ENCODE measurements around the gene MCM10. TPM values are rescaled to one million over a fixed set of nuclear protein-coding genes. Genes with fewer than 3 reads are reported as not detected.

Gene MCM10
- total and polyA plus RNA-seq, 10 of the 15 experiments (the other 5 are each of a cell fraction or from before 2014, with no cell fraction given) = 5.8 to 35.1 (median 23.7) TPM

DNA sequence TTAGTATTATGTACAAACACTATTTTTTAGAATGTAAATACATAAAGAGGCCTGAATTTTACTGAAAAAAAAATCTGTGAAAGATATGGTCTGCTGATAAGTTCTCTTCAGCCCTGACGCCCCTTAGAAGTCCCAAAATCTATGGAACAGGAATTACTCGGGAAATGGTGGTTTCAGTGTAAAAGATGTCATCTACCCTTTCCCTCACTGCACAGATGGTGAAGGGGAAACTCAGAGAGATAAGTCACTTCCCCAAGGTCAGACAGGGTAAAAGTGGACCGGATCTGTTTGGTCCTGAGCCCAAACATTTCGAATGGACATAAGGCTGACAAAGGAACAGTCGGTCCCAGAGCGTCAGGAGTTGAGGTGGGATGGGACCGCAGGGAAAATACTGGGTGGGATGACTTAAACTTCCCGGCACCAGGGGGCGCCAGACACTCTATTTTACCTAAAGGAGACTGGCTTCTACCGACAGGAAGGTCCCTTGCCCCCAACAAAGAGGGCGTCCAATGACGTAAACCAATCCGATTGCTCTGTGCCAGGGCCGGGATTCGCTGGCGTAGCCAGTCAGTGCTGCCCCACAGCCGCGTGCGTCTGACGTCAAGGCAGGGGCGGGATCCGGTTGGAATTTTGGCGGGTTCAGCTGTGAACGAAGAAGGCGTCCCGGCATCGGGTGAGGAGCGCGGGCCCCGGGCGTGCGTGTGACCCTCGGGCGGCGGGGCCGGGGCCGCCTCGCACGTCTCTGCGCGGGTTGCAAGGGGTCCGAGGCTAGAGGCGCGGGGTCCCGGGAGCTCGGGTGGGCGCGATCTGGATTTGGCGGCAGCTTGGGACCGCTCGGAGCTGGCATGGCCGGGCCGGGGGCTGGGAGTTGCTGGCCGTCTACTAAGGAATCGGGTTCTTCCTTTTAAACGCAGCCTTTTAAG, at the start of gene MCM10 (continued):
- TF ChIP-seq, protein P1, sequence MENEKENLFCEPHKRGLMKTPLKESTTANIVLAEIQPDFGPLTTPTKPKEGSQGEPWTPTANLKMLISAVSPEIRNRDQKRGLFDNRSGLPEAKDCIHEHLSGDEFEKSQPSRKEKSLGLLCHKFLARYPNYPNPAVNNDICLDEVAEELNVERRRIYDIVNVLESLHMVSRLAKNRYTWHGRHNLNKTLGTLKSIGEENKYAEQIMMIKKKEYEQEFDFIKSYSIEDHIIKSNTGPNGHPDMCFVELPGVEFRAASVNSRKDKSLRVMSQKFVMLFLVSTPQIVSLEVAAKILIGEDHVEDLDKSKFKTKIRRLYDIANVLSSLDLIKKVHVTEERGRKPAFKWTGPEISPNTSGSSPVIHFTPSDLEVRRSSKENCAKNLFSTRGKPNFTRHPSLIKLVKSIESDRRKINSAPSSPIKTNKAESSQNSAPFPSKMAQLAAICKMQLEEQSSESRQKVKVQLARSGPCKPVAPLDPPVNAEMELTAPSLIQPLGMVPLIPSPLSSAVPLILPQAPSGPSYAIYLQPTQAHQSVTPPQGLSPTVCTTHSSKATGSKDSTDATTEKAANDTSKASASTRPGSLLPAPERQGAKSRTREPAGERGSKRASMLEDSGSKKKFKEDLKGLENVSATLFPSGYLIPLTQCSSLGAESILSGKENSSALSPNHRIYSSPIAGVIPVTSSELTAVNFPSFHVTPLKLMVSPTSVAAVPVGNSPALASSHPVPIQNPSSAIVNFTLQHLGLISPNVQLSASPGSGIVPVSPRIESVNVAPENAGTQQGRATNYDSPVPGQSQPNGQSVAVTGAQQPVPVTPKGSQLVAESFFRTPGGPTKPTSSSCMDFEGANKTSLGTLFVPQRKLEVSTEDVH (IDR thresholded peaks at IDR 0.05; ENCODE audit: low read depth, partially characterized antibody) = peak; percentile 89
- TF ChIP-seq SMARCA5 (IDR thresholded peaks at IDR 0.05) = peak; percentile 67; the same call in 1 of the 2 replicates
- TF ChIP-seq HDGF (IDR thresholded peaks at IDR 0.05) = no peak
- TF ChIP-seq EED (IDR thresholded peaks at IDR 0.05; ENCODE audit: low read depth) = peak; percentile 88
- TF ChIP-seq MXI1 (IDR thresholded peaks at IDR 0.05; ENCODE audit: low read depth, low read length) = peak; percentile 95
- TF ChIP-seq RELA (IDR thresholded peaks at IDR 0.05; ENCODE audit: borderline replicate concordance, partially characterized antibody) = peak; percentile 61
- TF ChIP-seq RFX5 (IDR thresholded peaks at IDR 0.05; ENCODE audit: low read depth, low read length) = peak; percentile 79
- TF ChIP-seq STAT1 (conservative IDR thresholded peaks at IDR 0.05) = no peak
- peak; percentile 48 for TF ChIP-seq RUNX3 (IDR thresholded peaks at IDR 0.05; ENCODE audit: low read length)
- TF ChIP-seq HDAC6 (IDR thresholded peaks at IDR 0.05; ENCODE audit: unreplicated experiment) = no peak
- 0 out of 2 replicates have a peak, but pooled peaks have one; percentile 35 for TF ChIP-seq NR2C1 (IDR thresholded peaks at IDR 0.05)
- TF ChIP-seq, protein P2, sequence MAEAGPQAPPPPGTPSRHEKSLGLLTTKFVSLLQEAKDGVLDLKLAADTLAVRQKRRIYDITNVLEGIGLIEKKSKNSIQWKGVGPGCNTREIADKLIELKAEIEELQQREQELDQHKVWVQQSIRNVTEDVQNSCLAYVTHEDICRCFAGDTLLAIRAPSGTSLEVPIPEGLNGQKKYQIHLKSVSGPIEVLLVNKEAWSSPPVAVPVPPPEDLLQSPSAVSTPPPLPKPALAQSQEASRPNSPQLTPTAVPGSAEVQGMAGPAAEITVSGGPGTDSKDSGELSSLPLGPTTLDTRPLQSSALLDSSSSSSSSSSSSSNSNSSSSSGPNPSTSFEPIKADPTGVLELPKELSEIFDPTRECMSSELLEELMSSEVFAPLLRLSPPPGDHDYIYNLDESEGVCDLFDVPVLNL (IDR thresholded peaks at IDR 0.05; ENCODE audit: low read depth, low read length) = peak; percentile 91
- peak; percentile 67 for TF ChIP-seq RAD21 (IDR thresholded peaks at IDR 0.05; ENCODE audit: insufficient read depth, low read depth, low read length)
- TF ChIP-seq, protein P3, sequence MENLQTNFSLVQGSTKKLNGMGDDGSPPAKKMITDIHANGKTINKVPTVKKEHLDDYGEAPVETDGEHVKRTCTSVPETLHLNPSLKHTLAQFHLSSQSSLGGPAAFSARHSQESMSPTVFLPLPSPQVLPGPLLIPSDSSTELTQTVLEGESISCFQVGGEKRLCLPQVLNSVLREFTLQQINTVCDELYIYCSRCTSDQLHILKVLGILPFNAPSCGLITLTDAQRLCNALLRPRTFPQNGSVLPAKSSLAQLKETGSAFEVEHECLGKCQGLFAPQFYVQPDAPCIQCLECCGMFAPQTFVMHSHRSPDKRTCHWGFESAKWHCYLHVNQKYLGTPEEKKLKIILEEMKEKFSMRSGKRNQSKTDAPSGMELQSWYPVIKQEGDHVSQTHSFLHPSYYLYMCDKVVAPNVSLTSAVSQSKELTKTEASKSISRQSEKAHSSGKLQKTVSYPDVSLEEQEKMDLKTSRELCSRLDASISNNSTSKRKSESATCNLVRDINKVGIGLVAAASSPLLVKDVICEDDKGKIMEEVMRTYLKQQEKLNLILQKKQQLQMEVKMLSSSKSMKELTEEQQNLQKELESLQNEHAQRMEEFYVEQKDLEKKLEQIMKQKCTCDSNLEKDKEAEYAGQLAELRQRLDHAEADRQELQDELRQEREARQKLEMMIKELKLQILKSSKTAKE (IDR thresholded peaks at IDR 0.05; ENCODE audit: low read depth, poor library complexity, severe bottlenecking) = peak; percentile 21
- peak; percentile 93 for TF ChIP-seq ZNF24 (IDR thresholded peaks at IDR 0.05)
- peak; percentile 73; the same call in 1 of the 2 replicates for TF ChIP-seq GATAD2B (conservative IDR thresholded peaks at IDR 0.05; ENCODE audit: low read depth)
- TF ChIP-seq RB1 (IDR thresholded peaks at IDR 0.05; ENCODE audit: borderline replicate concordance) = peak; percentile 90; the same call in 1 of the 2 replicates
- TF ChIP-seq, protein P4, sequence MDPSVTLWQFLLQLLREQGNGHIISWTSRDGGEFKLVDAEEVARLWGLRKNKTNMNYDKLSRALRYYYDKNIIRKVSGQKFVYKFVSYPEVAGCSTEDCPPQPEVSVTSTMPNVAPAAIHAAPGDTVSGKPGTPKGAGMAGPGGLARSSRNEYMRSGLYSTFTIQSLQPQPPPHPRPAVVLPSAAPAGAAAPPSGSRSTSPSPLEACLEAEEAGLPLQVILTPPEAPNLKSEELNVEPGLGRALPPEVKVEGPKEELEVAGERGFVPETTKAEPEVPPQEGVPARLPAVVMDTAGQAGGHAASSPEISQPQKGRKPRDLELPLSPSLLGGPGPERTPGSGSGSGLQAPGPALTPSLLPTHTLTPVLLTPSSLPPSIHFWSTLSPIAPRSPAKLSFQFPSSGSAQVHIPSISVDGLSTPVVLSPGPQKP (IDR thresholded peaks at IDR 0.05; ENCODE audit: low read depth, low read length) = 0 out of 2 replicates have a peak, but pooled peaks have one; percentile 56
- 0 out of 2 replicates have a peak, but pooled peaks have one; percentile 13 for TF ChIP-seq MTA2 (IDR thresholded peaks at IDR 0.05; ENCODE audit: low read depth)
- peak; percentile 82 for TF ChIP-seq NBN (IDR thresholded peaks at IDR 0.05)
- peak; percentile 64 for TF ChIP-seq MAX (IDR thresholded peaks at IDR 0.05; ENCODE audit: low read depth, low read length)
- peak; percentile 73 for TF ChIP-seq POLR2A (IDR thresholded peaks at IDR 0.05; ENCODE audit: low read depth, low read length)
- TF ChIP-seq BMI1 (IDR thresholded peaks at IDR 0.05; ENCODE audit: borderline replicate concordance) = no peak

Measured in GM12878 (cell line).